ENCODE data around the gene CASK.

DNA sequence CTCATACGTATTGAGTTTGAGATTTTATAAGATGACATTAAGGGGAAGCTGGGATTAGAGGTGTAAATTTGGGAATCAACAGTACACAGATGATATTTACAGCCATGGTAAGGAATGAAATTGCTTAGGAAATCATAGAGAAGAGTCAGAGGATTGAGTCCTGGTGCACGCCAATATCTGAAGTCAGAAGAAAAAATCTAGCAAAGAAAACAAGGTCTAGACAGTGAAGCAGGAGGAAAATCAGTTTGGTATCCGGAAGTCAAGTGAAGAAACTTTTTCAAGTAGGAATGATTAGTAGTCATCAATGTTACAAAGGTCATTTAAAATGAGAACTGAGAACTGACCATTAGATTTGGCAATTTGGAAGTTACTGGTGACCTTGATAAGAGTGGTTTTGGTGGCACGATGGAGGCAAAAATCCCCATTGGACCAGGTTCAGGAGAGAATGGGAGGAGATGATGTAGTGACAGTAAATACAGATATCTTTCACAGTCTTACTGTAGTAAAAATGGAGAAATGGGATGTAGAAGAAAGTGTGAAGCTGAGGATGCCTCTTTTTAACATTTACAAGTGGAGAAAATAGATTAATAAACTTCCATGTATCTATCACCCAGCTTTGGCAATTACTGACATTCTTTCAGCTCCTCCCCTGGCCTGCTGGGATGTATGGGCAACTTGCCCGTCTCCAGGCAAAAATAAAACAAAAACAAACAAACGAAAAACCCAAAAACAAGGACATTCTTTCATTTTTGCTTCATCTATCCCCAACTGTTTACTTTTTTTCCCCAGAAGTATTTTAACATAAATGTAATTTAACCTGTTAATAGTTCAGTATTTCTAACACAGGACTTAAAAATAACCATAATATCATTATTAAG, 245.9 kb downstream of the CASK start:
- no peak for TF ChIP-seq POLR2AphosphoS5 (IDR thresholded peaks at IDR 0.05; ENCODE audit: insufficient read depth in 1 of 2, low read depth in 1 of 2)
- TF ChIP-seq, protein P1, sequence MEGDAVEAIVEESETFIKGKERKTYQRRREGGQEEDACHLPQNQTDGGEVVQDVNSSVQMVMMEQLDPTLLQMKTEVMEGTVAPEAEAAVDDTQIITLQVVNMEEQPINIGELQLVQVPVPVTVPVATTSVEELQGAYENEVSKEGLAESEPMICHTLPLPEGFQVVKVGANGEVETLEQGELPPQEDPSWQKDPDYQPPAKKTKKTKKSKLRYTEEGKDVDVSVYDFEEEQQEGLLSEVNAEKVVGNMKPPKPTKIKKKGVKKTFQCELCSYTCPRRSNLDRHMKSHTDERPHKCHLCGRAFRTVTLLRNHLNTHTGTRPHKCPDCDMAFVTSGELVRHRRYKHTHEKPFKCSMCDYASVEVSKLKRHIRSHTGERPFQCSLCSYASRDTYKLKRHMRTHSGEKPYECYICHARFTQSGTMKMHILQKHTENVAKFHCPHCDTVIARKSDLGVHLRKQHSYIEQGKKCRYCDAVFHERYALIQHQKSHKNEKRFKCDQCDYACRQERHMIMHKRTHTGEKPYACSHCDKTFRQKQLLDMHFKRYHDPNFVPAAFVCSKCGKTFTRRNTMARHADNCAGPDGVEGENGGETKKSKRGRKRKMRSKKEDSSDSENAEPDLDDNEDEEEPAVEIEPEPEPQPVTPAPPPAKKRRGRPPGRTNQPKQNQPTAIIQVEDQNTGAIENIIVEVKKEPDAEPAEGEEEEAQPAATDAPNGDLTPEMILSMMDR (IDR thresholded peaks at IDR 0.05), result no peak
